Tibial artery (tissue), 4 donors: ENCODE data around the gene ATP2B2.

Experiments used
- DNase-seq, 2 donors: peaks; one replicate each; pipeline ENCODE4 v3.0.0-alpha.2; 2019
- H3K27ac ChIP-seq, 2 donors: fragments of 200-600 bp; sonication (generic) in 1 of 2; 1 replicate in 1 of 2; 2 replicates in 1 of 2; pipeline ENCODE4 v1.5.1; 2018 to 2019; ENCODE audit warnings: mild to moderate bottlenecking in 1 of 2
- H3K27me3 ChIP-seq, 2 donors: fragments of 200-600 bp; sonication (generic) in 1 of 2; one replicate each; pipeline versions ENCODE4 v1.5.1 to v1.6.0; 2016 to 2019
- H3K36me3 ChIP-seq, 3 donors: fragments of 200-600 bp; sonication (generic) in 2 of 3; one replicate each; pipeline ENCODE4 v1.5.1; 2016 to 2019; ENCODE audit warnings: mild to moderate bottlenecking in 2 of 3
- H3K4me1 ChIP-seq, 4 donors: fragments of 200-600 bp; sonication (generic) in 2 of 4; 1 replicate in 3 of 4; 2 replicates in 1 of 4; pipeline ENCODE4 v1.5.1; 2016 to 2019
- H3K4me3 ChIP-seq, 2 donors: fragments of 200-600 bp; sonication (generic) in 1 of 2; 1 replicate in 1 of 2; 2 replicates in 1 of 2; pipeline ENCODE4 v1.5.1; 2018 to 2019; ENCODE audit warnings: mild to moderate bottlenecking in 2 of 2
- H3K9me3 ChIP-seq, 3 donors: fragments of 200-600 bp; sonication (generic) in 1 of 3; one replicate each; pipeline ENCODE4 v1.5.1; 2016 to 2019
- CTCF ChIP-seq, 2 experiments: fragments of 200-600 bp in 1 of 2; fragments of 450-650 bp in 1 of 2; IDR thresholded peaks; one replicate each; pipeline ENCODE4 v1.5.1; 2017 to 2019; ENCODE audit warnings: antibody characterized with exemption in 2 of 2, mild to moderate bottlenecking in 1 of 2, moderate library complexity in 1 of 2
- intact Hi-C: fragments of 100-400 bp; cut with DNase I; formaldehyde crosslinking; loops from one replicate; pipeline ENCODE4 v1.15.0; 2023; ENCODE audit warnings: low total_unique reads

ATP2B2 gene

GRCh38 chr3:10514407-10515069, 9.2 kb upstream of the ATP2B2 start:
- H3K27ac ChIP-seq = no peak overlapping the region
- H3K36me3 ChIP-seq = no peaks in the 10 kb centered on the region
- no peak overlapping the region for H3K4me3 ChIP-seq
- no peaks in the 10 kb centered on the region for H3K4me1 ChIP-seq
- TF ChIP-seq CTCF (IDR thresholded peaks at IDR 0.05) = no peak
- H3K27me3 ChIP-seq = peaks cover 0 to 8% of the 10 kb centered on the region in 2 donors
- no peaks in the 10 kb centered on the region for H3K9me3 ChIP-seq
- DNase-seq = no peak
- intact Hi-C loops = no loop called here

- Histone ChIP-seq H3K9me3 (no peaks in the 10 kb centered on the region), H3K27me3 (peaks cover 0 to 9% of the 10 kb centered on the region in 2 donors), H3K4me1 (no peaks in the 10 kb centered on the region), H3K4me3 (no peak overlapping the region), H3K36me3 (no peaks in the 10 kb centered on the region), H3K27ac (no peak overlapping the region)
- intact Hi-C loops = no loop called here
- DNase-seq = no peak
- no peak for TF ChIP-seq CTCF (IDR thresholded peaks at IDR 0.05)
Observed at GRCh38 chr3:10513306-10513705, 7.9 kb upstream of the ATP2B2 start.

GRCh38 chr3:10512687-10513086, 7.3 kb upstream of the ATP2B2 start:
- H3K4me1 ChIP-seq = no peaks in the 10 kb centered on the region
- intact Hi-C loops = no loop called here
- no peak for TF ChIP-seq CTCF (IDR thresholded peaks at IDR 0.05)

GRCh38 chr3:10511809-10512494, 6.6 kb upstream of the ATP2B2 start:
- DNase-seq = no peak
- Histone ChIP-seq H3K36me3 (no peaks in the 10 kb centered on the region), H3K4me3 (no peak overlapping the region), H3K4me1 (no peaks in the 10 kb centered on the region), H3K27me3 (peaks cover 0 to 10% of the 10 kb centered on the region in 2 donors), H3K9me3 (no peaks in the 10 kb centered on the region), H3K27ac (no peak overlapping the region)
- no peak for TF ChIP-seq CTCF (IDR thresholded peaks at IDR 0.05)
- intact Hi-C loops = no loop called here

More at GRCh38 chr3:10512687-10513086, 7.3 kb upstream of the ATP2B2 start:
- Histone ChIP-seq H3K4me3 (no peak overlapping the region), H3K27me3 (peaks cover 0 to 9% of the 10 kb centered on the region in 2 donors), H3K27ac (no peak overlapping the region), H3K36me3 (no peaks in the 10 kb centered on the region), H3K9me3 (no peaks in the 10 kb centered on the region)
- DNase-seq = no peak

- TF ChIP-seq CTCF (IDR thresholded peaks at IDR 0.05) = no peak
- H3K27ac ChIP-seq = no peak overlapping the region
- H3K27me3 ChIP-seq = peaks cover 0 to 19% of the 10 kb centered on the region in 2 donors
- H3K9me3 ChIP-seq = no peaks in the 10 kb centered on the region
- no peaks in the 10 kb centered on the region for H3K36me3 ChIP-seq
- peaks cover 0 to 2% (median under 1%) of the 10 kb centered on the region in 4 donors for H3K4me1 ChIP-seq
- DNase-seq = no peak
- intact Hi-C loops = no loop called here
- no peak overlapping the region for H3K4me3 ChIP-seq
Observed at GRCh38 chr3:10510743-10511432, 5.5 kb upstream of the ATP2B2 start.
